HepG2 (cell line): Measurements from ENCODE around the gene PACS1. TPM values are rescaled to one million over a fixed set of nuclear protein-coding genes. Genes with fewer than 3 reads are reported as not detected.
A peak's percentile ranks its signal among the peaks of the same experiment; 100 is the strongest.

Experiments used
- ATAC-seq: fragments of 200-7000 bp; cut with Tn5 transposase; 3 replicates; pipeline ENCODE4 v1.9.1; 2020; ENCODE audit warnings: mild to moderate bottlenecking, moderate library complexity
- BruUV-seq: library from RNA; stranded (reverse); fragments of 400-500 nt; replicated peaks from 2 replicates; lab custom pipeline; 2021; lab: Mats Ljungman, UMichigan
- CTCF ChIA-PET: fragments of 300-600 bp; formaldehyde crosslinking; extraction: SDS; loops from one replicate; lab custom pipeline; 2021; ENCODE audit warnings: low total read pairs, inconsistent platforms, low intra/inter-chr PET ratio; lab: Yijun Ruan, JAX
- POLR2A ChIA-PET: fragments of 350-600 bp; sonication (Branson Sonifier 250); formaldehyde crosslinking; loops from one replicate; lab custom pipeline; 2020; ENCODE audit warnings: antibody characterized with exemption, inconsistent platforms; lab: Yijun Ruan, JAX
- DNase-seq: peaks from one replicate; pipeline ENCODE4 v3.0.0-alpha.2; 2015; ENCODE audit warnings: low spot score
- FAIRE-seq: peaks from 3 replicates; lab custom pipeline; 2011; peaks lifted over from hg19 to GRCh38; lab: Jason Lieb, UNC
- H2AFZ ChIP-seq: one replicate; pipeline ENCODE4 v1.6.1; 2011; ENCODE audit warnings: low read length, inconsistent platforms
- H3K27ac ChIP-seq: fragments of 300-600 bp; 3 replicates; pipeline ENCODE4 v1.8.0; 2011; ENCODE audit warnings: mixed run types, mild to moderate bottlenecking, mixed read lengths, low read length, inconsistent platforms; ENCODE audit not compliant: insufficient read depth; ENCODE audit errors: extremely low read length
- H3K27me3 ChIP-seq, 2 experiments: fragments of 200-600 bp in 1 of 2; 2 replicates in 1 of 2; 3 replicates in 1 of 2; pipeline versions ENCODE4 v1.6.0 to v1.8.0; 2011; ENCODE audit warnings: low read length in 2 of 2, mild to moderate bottlenecking in 2 of 2, moderate library complexity in 2 of 2, inconsistent platforms in 1 of 2; ENCODE audit not compliant: insufficient read depth in 2 of 2, control insufficient read depth in 1 of 2
- H3K36me3 ChIP-seq, 2 experiments: fragments of 200-600 bp in 1 of 2; replicated peaks in 1 of 2; 2 replicates in 1 of 2; 3 replicates in 1 of 2; pipeline versions ENCODE4 v1.5.1 to v1.8.0; 2011; ENCODE audit warnings: low read length in 2 of 2, inconsistent platforms in 1 of 2; ENCODE audit not compliant: insufficient read depth in 2 of 2, control insufficient read depth in 1 of 2
- H3K4me1 ChIP-seq: 2 replicates; pipeline ENCODE4 v1.5.1; 2012; ENCODE audit warnings: low read length, inconsistent platforms; ENCODE audit not compliant: insufficient read depth
- H3K4me2 ChIP-seq: 2 replicates; pipeline ENCODE4 v1.6.0; 2011; ENCODE audit warnings: low read depth, low read length, inconsistent platforms
- H3K4me3 ChIP-seq, 3 experiments: fragments of 200-600 bp in 1 of 3; sonication (generic), shearing (Covaris generic) in 1 of 3; replicated peaks in 1 of 3; 2 replicates each; pipeline ENCODE4 v1.5.1; 2011 to 2016; ENCODE audit warnings: low read length in 3 of 3, inconsistent platforms in 2 of 3, low read depth in 2 of 3, mild to moderate bottlenecking in 2 of 3, control low read depth in 1 of 3, mixed read lengths in 1 of 3; ENCODE audit not compliant: insufficient read depth in 1 of 3
- H3K79me2 ChIP-seq: one replicate; pipeline ENCODE4 v1.6.1; 2011; ENCODE audit warnings: low read length, inconsistent platforms; ENCODE audit not compliant: insufficient read depth
- H3K9ac ChIP-seq: 2 replicates; pipeline ENCODE4 v1.6.0; 2011; ENCODE audit warnings: mild to moderate bottlenecking, low read depth, low read length, inconsistent platforms; ENCODE audit not compliant: insufficient read depth
- H3K9me3 ChIP-seq: 2 replicates; pipeline ENCODE4 v1.5.1; 2012; ENCODE audit warnings: mild to moderate bottlenecking, low read length
- H4K20me1 ChIP-seq: 2 replicates; pipeline ENCODE4 v1.6.0; 2011; ENCODE audit warnings: inconsistent platforms, mild to moderate bottlenecking, low read length, moderate library complexity; ENCODE audit not compliant: insufficient read depth
- CBX5 ChIP-seq: sonication (generic); formaldehyde crosslinking; IDR thresholded peaks from 2 replicates; pipeline ENCODE4 v1.4.0; 2020; ENCODE audit warnings: missing genetic modification reagents, borderline replicate concordance
- FOXA1 ChIP-seq, 2 experiments: fragments of 450-650 bp in 1 of 2; sonication (generic) in 1 of 2; formaldehyde crosslinking in 1 of 2; IDR thresholded peaks; 2 replicates each; pipeline versions ENCODE4 v1.4.0 to v1.6.1; 2016 to 2020; ENCODE audit warnings: missing genetic modification reagents in 1 of 2
- FOXA3 ChIP-seq: IDR thresholded peaks from 2 replicates; pipeline ENCODE4 v1.6.1; 2016; ENCODE audit warnings: missing genetic modification reagents, missing compliant biosample characterization
- HNF4A ChIP-seq: sonication (generic); formaldehyde crosslinking; IDR thresholded peaks from 2 replicates; pipeline ENCODE4 v1.4.0; 2020; ENCODE audit warnings: missing genetic modification reagents
- HNRNPL ChIP-seq: fragments of 200-400 bp; formaldehyde crosslinking; IDR thresholded peaks from 2 replicates; pipeline ENCODE4 v1.6.1; 2017; ENCODE audit warnings: mild to moderate bottlenecking, low read depth, low read length
- JUND ChIP-seq: sonication (generic); formaldehyde crosslinking; IDR thresholded peaks from 2 replicates; pipeline ENCODE4 v1.8.0; 2022; ENCODE audit warnings: mild to moderate bottlenecking, missing genetic modification reagents
- KLF11 ChIP-seq: IDR thresholded peaks from 2 replicates; pipeline ENCODE4 v1.6.1; 2016; ENCODE audit warnings: missing compliant biosample characterization
- SIX4 ChIP-seq: sonication (generic); formaldehyde crosslinking; IDR thresholded peaks from 2 replicates; pipeline ENCODE4 v1.4.0; 2020; ENCODE audit warnings: missing genetic modification reagents
- TBX2 ChIP-seq: sonication (generic); formaldehyde crosslinking; IDR thresholded peaks from 2 replicates; pipeline ENCODE4 v1.5.0; 2020; ENCODE audit warnings: missing genetic modification reagents, mild to moderate bottlenecking, borderline replicate concordance
- YY1 ChIP-seq: IDR thresholded peaks from 2 replicates; pipeline ENCODE4 v1.6.1; 2011; ENCODE audit warnings: low read length, low read depth, moderate library complexity, mild to moderate bottlenecking; ENCODE audit not compliant: insufficient read depth, insufficient replicate concordance
- ZBTB1 ChIP-seq: sonication (generic); formaldehyde crosslinking; IDR thresholded peaks from 2 replicates; pipeline ENCODE4 v1.4.0; 2020; ENCODE audit warnings: missing genetic modification reagents, borderline replicate concordance
- ZMAT3 ChIP-seq: sonication (generic); formaldehyde crosslinking; conservative IDR thresholded peaks from 2 replicates; pipeline ENCODE4 v1.7.0; 2021; ENCODE audit warnings: missing genetic modification reagents
- ZNF337 ChIP-seq: sonication (generic); formaldehyde crosslinking; IDR thresholded peaks from 2 replicates; pipeline ENCODE4 v1.5.1; 2020; ENCODE audit warnings: missing genetic modification reagents, low read depth, mild to moderate bottlenecking, borderline replicate concordance
- ZNF724P ChIP-seq: sonication (generic); formaldehyde crosslinking; IDR thresholded peaks from 2 replicates; pipeline ENCODE4 v1.8.0; 2022; ENCODE audit warnings: missing genetic modification reagents, borderline replicate concordance
- ZSCAN21 ChIP-seq: sonication (generic); formaldehyde crosslinking; IDR thresholded peaks from 2 replicates; pipeline ENCODE4 v1.8.0; 2022; ENCODE audit warnings: mild to moderate bottlenecking, missing genetic modification reagents, moderate library complexity, borderline replicate concordance
- WGBS: methylation state at CpG from one replicate; pipeline ENCODE4 v1.1.6; 2017; ENCODE audit warnings: low lambda C conversion rate; 5-methylcytosine and 5-hydroxymethylcytosine counted together
- in situ Hi-C: cut with HindIII; loops from 2 replicates; pipeline ENCODE4 v1.10.0; 2017; ENCODE audit warnings: low pct_unique_long_range_greater_than_20kb; ENCODE audit not compliant: extremely low pct_ligation_motif_present
- intact Hi-C: fragments of 100-400 bp; cut with micrococcal nuclease; formaldehyde crosslinking; loops from one replicate; pipeline ENCODE4 v1.10.0; 2022; ENCODE audit not compliant: unreplicated experiment
- polyA plus RNA-seq, 8 experiments: library from polyadenylated mRNA; depleted of rRNA in 3 of 8; stranded (reverse) in 7 of 8; unstranded in 1 of 8; fragments of >200 nt; fragmentation: Illumina TruSeq in 4 of 8; extraction: Trizol in 4 of 8; gene quantifications; 2 replicates each; pipeline versions ENCODE4 v1.2.1 to v1.2.3, GENCODE V29; 2011 to 2016; ENCODE audit warnings: low read depth in 4 of 8, missing spikeins in 1 of 8, mixed read lengths in 1 of 8; ENCODE audit not compliant: insufficient read depth in 1 of 8
- total RNA-seq, 5 experiments: library from RNA; depleted of rRNA; stranded (reverse); fragments of >200 nt; fragmentation: Illumina TruSeq; extraction: Trizol; gene quantifications; 2 replicates each; pipeline ENCODE4 v1.2.3, GENCODE V29; 2016; ENCODE audit warnings: low read depth in 1 of 5
- TF ChIP-seq, protein P1 (sequence below): sonication (generic); formaldehyde crosslinking; IDR thresholded peaks from 2 replicates; pipeline ENCODE4 v1.4.0; 2020; ENCODE audit warnings: missing genetic modification reagents

PACS1 gene
- total and polyA plus RNA-seq, 2 of the 13 experiments (the other 11 are each of a cell fraction or from before 2014, with no cell fraction given) = 7.6 to 8.6 TPM

DNA sequence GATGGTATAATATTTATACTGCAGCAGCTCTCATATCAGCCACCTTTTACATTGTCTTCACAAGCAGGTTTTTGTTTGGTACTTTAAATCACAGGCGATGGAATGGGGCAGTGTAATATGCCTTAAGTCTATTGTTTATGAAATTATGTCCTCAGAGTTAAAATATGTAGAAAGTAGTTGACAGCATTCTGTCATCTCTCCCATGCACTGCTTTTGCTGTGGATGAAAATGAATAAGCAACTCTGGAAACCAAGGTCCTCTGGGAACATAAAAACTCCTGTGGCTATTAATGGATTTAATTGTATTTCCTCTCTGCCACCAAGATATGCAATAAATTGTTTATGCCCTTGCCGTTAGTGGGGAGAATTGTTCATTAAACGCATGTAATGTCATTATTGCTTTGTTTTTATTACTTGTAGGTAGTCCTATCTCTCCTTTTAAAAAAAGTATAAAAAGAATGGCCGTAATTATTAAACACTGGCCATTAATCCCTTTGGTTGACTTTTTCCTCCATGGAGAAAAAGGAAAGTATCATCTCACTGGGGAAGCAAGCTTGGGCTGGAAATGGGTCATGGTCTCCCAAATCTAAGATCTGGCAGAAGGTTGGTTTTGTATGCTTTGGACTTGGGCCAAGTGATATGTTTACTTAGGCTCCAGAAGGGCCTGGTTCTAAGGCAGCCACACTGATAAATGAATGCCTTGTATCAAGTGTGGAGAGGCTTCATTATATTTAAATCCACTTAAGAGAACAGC is 13.1 kb downstream of the PACS1 start:
- 86% methylated on average over 4 of the region's 4 CpGs for WGBS

More for the DNA sequence above, 13.1 kb downstream of the PACS1 start:
- Histone ChIP-seq H4K20me1 (no peaks in the 10 kb centered on the region; the same call in 1 of the 2 replicates), H3K79me2 (peaks cover 18% of the 10 kb centered on the region), H3K9ac (no peak overlapping the region), H3K36me3 (peaks cover 0 to 2% of the 10 kb centered on the region in 2 experiments; a peak in 1 of 5 replicates), H3K4me2 (no peak overlapping the region), H3K27ac (no peak overlapping the region), H3K9me3 (no peaks in the 10 kb centered on the region), H3K4me1 (peaks cover 63% of the 10 kb centered on the region), H3K27me3 (no peaks in the 10 kb centered on the region), H3K4me3 (no peak overlapping the region), H2AFZ (no peak overlapping the region)
- intact Hi-C loops = loop anchor here (5.0 kb wide), 1 partner anchor 54 kb away; no protein-coding TSS in a partner anchor
- ATAC-seq = no peak
- BruUV-seq = no TSS peak
- in situ Hi-C loops = no loop called here
- ChIA-PET POLR2A (no interaction called here), CTCF (no interaction called here)
- no peak for FAIRE-seq
- TF ChIP-seq ZNF337 (CRISPR knock-in tag) (no peak), ZMAT3 (CRISPR knock-in tag) (no peak), YY1 (no peak), SIX4 (no peak), TBX2 (CRISPR knock-in tag) (no peak), JUND (CRISPR knock-in tag) (no peak), KLF11 (CRISPR knock-in tag) (no peak), ZBTB1 (CRISPR knock-in tag) (no peak), FOXA3 (CRISPR knock-in tag) (peak; percentile 30; the same call in 1 of the 2 replicates), ZSCAN21 (no peak), ZNF724P (CRISPR knock-in tag) (no peak), CBX5 (no peak), FOXA1 (IDR thresholded peaks at IDR 0.05) (no peak), FOXA1 (CRISPR knock-in tag; IDR thresholded peaks at IDR 0.05) (0 out of 2 replicates have a peak, but pooled peaks have one; percentile 16), HNF4A (CRISPR knock-in tag) (no peak), HNRNPL (no peak)
- TF ChIP-seq, protein P1, sequence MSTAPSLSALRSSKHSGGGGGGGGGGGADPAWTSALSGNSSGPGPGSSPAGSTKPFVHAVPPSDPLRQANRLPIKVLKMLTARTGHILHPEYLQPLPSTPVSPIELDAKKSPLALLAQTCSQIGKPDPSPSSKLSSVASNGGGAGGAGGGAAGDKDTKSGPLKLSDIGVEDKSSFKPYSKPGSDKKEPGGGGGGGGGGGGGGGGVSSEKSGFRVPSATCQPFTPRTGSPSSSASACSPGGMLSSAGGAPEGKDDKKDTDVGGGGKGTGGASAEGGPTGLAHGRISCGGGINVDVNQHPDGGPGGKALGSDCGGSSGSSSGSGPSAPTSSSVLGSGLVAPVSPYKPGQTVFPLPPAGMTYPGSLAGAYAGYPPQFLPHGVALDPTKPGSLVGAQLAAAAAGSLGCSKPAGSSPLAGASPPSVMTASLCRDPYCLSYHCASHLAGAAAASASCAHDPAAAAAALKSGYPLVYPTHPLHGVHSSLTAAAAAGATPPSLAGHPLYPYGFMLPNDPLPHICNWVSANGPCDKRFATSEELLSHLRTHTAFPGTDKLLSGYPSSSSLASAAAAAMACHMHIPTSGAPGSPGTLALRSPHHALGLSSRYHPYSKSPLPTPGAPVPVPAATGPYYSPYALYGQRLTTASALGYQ (CRISPR knock-in tag) = no peak
- TF ChIP-seq, all 625 proteins: peak for 2
- DNase-seq = peak; percentile 48
